Femur (tissue), 1 donor: ENCODE data around the gene HPS3.
"Not testable (repeated sequence)": the region's sequence is repeated elsewhere in the genome, so short reads cannot be mapped to it uniquely, and the experiment has no call there.

Experiments used
- DNase-seq: peaks from one replicate; pipeline ENCODE4 v3.0.0-alpha.2; 2017

The HPS3 gene

DNA sequence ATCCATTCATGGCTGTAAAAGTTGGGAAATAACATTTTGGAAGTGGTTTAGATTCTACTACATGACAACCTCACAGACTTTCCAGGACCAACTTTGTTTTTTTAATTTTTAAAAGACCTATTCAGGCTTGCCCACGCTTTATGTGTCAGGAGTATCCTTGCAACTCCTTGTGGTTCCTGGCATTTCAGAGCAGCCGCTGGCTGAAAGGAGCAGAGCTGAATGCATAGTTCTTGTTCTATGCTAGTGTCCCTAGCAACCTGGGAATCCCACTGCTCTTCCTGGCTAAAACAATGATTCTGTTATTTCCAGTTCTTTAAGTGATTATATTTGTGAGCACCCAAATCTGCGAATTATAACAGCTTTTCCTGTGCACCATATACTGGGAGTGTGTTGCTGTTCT lies 57.3 kb downstream of the HPS3 start:
- no peak for DNase-seq

DNA sequence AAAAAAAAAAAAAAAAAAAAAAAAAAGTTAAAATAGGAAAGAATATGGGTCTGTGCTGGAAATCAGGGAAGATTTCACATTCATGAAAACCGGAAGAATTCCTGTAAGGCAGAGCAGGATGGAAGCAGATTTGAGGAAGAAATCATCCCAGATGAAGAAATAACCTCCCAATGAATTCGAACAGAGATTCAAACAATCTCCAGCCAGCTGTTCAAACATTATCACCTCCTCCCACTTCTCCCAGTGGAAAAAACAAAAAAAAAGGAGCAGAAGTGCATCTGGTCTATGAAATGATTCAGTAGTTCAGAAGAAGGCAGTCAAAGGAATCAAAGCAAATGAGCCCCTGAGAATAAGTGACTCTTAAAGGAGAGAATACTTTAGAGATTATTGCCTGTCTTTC lies 59.1 kb downstream of the HPS3 start:
- no peak for DNase-seq

DNA sequence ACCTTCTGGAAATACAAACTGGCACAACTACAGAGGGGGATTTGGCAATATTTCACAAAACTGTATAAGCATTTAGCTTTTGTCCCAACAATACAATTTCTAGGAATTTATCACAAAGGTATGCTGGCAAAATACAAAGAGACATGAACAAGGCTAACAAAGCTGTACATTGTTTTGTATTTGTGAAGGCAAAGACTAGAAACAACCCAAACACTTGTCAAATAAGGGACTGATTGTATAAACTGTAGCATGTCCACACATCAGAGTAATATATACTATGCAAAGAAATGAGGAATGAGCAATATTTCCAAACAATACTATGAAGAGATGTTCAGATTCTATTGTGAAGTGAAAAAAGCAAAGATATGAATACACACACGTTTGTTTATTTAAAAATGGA lies 65.8 kb downstream of the HPS3 start:
- no peak for DNase-seq

DNA sequence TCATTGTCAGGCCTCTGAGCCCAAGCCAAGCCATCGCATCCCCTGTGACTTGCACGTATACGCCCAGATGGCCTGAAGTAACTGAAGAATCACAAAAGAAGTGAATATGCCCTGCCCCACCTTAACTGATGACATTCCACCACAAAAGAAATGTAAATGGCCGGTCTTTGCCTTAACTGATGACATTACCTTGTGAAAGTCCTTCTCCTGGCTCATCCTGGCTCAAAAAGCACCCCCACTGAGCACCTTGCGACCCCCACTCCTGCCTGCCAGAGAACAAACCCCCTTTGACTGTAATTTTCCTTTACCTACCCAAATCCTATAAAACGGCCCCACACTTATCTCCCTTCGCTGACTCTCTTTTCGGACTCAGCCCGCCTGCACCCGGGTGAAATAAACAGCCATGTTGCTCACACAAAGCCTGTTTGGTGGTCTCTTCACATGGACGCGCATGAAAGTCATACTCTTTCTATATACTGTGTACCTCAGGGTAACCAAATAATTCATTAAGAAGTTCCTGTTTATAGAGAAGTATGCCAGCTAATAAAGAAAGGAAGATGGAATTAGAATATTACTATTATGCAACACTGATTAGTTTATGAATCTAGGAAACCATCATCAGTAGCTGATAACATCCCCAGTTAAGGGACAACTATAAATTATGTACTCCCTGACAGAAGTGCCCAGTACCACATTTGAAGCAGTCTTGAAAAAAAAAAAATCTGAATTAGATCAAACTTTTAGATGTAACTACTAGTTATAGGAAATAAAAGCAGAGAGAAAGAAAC lies 67.6 kb downstream of the HPS3 start:
- DNase-seq, result not testable (repeated sequence)

DNA sequence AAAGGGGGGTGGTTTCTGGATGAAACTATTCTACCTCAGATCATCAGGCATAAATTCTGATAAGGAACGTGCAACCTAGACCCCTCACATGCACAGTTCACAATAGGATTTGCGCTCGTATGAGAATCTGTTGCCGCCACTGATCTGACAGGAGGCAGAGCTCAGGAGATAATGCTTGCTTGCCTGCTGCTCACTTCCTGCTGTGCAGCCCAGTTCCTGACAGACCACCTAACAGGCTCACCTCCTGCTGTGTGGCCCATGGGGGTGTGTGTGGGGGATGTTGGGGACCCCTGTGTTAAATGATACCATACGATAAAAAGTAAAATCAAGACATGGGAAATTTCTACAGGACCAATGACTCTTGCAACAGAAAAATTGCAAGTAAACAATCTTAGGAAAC lies 68.2 kb downstream of the HPS3 start:
- DNase-seq, result no peak

DNA sequence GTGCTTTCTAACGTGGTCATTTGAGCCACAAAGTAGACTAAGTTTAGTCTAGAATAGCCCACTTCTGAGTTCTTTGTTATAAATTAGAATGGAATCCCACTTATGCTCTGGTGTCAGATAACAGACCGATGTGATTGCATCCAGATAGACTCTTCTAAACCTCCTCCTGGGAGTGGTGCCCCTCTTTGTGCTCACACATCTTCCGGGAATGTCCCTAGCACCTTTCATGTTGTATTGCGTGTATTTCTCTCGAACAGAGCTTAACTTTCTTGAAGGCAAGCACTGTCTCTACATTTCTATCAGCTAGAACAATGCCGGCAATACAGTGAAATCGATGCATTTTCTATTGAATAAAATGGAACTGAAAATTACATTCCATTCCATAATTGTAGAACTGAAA lies 69.2 kb downstream of the HPS3 start:
- no peak for DNase-seq

DNA sequence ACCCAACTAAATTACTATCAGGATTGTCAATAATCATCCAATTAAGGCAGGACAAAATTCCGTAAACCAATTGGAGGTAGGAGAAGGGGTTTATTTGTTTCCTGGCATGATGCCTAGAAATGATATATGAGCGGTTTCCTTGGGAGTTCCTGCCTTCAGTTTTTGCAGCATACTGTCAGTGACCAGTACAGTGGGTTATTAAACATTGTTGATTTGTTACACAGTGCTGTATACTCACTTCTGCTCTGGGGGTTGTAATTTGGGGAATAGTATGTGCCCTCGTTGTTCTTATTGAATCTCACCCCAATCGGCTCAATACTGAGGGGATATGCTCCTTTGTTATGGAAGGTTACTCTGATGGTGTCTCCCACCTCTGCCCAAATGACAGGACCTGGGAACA lies 70.0 kb downstream of the HPS3 start:
- no peak for DNase-seq

DNA sequence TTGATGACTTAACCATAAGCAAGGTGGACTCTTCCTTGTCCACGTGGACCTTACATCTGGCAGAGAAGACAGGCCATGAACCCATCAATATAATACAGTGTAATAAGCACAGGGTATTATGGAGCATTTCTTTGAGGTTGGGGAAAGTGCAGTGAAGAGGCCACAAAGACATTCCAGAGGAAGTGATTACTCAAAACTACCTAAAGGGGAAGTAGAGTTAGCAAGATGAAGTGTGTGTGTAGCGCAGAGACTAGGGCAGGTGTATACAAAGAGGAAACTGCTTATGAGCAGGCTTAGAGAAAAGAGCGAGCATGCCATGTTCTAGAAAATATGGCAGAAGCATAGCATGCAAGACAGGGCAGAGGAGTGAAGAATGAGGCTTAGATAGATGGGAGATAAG lies 74.3 kb downstream of the HPS3 start:
- DNase-seq, result no peak

DNA sequence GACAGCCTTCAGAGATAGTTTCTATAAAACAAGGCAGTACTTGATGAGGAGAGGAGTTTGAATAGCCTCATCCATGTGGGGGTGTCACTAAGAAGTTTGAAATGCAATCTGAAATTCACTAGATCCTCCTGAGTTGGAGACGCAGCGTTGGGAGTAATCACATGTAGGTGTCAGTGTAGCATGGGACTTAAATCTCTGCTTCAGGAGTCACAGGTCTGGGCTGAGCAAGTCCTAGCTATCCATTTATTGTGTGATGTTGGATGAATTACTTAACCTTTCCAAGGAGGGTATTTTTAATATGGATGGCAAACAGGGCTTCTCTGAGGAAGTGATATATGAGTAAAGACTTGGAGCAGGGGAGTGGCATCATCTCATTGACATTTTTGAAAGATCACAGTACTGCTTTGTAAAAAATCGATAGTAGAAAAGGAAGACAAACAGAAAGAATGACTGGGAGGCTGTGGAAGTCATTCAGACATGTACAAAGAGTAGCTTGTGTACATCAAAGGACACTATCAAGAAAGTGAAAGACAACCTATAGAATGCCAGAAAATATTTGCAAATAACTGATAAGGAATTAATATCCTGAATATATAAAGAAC lies 75.1 kb downstream of the HPS3 start:
- no peak for DNase-seq

DNA sequence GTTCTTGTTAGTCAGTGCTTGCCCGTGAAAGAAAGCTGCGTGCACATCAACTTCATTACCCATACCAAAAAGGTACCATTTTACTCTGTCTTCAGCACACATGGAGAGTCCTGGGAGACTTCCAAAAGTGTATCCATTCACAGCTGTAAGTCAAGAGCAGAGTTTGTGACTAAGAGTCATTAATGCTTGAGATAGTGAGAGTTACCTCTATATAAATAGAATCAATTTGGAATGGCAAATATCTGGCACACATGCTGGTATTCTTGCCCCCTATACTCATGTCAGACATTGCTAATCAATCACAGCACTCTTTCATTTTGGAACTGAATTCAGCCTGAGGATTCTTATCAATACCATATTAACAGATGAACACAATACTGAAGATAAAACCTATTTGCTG lies 78.0 kb downstream of the HPS3 start:
- no peak for DNase-seq

DNA sequence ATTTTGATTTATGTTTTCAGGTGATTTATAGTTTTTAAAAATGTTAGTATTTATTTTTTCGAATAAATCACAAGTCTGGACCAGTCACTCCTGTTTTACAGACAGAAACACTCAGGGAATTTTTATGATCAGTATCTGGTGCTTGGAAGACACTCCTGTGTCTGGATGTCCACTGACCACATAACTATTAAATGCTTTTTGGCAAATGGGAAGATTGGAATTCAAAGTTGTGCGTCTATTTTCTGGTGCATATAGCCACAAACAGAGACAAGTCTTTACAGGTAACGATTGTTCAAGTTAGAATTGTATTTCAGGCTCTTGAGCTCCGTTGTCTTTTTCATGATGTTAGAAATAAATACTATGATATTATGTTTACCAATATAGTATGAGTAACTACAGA lies 80.0 kb downstream of the HPS3 start:
- DNase-seq, result no peak

DNA sequence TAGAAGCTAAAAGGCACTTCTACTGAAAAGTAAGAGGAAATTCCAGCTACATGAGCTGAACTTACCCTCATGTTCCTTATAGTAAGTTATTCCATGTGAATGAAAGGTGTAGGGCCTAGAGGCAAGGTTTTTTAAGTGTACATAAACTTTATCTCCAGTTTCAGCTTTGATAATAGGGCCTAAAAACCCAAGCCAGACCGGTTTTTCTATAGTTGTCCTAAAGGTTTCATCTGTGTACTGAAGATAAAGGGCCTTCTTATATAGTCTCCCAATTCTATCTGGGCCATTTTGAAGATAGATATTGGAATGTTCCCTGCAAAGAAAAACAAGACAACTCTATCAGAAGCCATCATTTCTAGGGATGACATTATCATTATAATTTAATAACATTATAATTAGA lies 82.9 kb downstream of the HPS3 start:
- no peak for DNase-seq

DNA sequence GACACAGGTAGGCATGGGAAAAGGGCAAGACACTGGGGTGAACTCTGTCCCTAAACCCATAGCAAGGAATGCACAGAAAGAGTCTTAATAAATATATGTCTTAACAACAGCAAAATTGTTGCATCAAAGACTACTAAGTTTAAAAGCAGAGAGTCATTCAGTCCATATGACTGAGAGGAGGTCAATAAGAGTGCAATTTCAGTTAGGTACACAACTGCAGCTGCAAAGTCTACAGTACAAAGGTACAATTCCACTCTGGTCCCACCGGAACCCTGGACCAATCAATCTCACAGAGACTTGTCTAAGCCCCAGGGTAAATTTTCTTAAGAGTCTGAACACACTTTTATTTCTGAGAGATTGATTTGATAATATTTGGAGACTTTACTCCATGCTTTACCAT lies 85.3 kb downstream of the HPS3 start:
- no peak for DNase-seq

DNA sequence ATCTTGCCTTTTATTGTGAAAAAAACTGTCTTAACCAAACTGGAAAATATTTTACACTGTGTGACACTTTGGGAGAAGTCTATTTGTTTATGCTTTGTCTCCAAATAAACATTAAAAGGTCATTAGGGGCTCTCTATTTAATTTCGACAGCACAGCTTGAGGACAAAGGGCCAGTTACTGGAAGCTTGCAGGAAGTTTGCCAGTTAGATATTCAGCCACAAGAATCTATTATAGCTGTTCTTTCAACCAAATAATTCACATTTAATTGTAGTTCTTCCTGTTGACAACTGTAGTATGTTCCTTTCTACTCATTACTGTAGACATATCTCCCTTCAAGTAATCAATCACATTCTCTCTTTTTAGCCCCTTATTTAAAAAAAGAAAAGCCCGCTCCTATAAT lies 86.1 kb downstream of the HPS3 start:
- no peak for DNase-seq

DNA sequence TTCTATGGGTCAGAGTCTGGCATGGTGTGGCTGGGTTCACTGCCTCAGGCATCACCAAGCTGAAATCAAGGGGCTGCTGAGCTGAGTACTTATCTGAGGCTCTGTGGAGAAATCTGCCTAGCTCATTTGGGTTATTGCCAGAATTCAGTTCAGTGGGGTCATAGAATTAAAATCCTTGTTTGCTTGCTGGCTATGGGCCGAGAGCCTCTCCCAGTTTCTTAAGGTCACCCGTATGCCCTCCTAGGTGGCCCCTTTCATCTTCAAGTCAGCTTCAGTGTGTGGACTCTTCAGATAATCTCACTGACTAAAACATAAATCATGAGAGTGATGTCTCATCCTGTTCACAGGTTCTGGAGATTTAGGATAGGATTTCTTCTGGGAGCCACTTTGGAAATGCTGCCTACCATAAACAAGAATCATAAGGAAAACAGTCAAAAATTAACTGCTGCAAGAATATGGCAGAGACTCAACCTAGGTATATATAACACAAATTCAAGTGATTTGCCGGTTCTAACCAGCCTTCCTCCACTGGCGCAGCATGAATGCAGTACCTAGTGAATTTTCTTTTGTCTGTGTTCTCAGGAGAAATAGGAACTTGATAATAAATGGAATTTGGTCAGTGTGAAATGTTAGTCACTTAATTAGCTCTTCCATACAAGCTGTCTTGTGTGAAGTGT lies 86.9 kb downstream of the HPS3 start:
- DNase-seq, result no peak

DNA sequence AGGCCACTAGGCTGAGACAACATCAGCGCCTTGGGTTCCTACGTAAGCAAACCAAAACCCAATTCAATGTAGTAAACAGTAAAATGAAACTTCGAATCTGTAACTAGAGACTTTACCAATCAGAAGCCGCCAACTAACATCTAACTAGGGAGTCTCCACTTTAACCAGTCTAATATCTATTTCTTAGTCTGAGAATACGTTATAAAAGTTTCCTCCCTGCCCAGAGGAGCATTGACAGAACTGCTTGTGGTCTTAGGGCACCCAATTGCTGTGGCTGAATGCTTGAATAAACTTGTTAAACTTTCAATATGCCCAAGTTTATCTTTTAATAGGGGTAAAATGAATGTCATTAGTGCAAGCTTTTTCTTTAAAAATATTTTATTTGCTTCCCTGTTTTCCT lies 87.9 kb downstream of the HPS3 start:
- DNase-seq, result no peak

DNA sequence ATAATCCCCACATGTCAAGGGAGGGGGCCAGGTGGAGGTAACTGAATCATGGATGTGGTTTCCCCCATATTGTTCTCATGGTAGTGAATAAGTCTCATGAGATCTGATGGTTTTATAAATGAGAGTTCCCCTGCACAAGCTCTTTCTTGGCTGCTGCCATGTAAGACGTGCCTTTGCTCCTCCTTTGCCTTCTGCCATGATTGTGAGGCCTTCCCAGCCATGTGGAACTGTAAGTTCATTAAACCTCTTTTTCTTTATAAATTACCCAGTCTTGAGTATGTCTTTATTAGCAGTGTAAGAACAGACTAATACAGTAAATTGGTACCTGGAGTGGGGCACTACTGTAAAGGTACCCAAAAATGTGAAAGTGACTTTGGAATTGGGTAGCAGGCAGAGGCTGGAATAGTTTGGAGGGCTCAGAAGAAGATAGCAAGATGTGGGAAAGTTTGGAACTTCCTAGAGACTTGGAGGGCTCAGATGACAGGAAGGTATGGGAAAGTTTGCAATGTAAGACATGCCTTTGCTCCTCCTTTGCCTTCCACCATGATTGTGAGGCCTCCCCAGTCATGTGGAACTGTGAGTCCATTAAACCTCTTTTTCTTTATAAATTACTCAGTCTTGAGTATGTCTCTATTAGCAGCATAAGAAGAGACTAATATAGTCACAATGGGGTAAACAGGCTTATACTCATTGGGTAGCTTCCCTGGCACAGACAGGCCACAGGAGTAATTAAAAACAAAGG lies 90.1 kb downstream of the HPS3 start:
- not testable (repeated sequence) for DNase-seq

DNA sequence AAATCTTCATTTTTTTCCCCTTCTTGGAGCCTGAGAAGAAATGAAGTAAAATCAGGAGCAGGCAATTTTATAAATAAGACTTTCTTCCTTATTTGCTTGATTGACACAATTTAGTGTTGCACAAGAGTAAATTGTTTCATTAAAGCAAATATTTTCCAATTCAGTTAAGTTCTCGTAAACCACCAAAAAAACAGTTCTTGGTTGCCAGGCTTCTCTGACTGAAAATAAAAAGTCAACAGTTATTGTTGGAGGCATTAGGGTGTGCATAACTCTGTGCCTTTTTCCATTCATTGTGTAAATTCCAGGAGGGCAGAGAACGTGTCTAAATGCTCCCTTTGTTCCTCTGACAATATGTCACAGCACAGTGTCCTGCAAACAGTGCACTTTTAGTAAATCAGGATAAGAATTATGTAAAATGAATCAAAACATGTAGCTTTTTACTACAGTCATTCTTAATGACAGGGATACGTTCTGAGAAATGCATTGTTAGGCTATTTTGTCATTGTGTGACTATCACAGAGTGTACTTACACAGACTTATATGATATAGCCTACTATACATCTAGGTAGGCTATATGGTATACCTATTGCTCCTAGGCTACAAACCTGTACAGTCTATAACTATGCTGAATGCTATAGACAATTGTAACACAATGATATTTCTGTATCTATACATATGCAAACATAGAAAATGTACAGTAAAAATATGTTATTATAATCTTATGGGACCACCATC lies 92.5 kb downstream of the HPS3 start, which contains the start of gene CP:
TSS of gene CP (minus strand) at position 47 of the 735 bp plus-strand sequence. CDS start at position 10, 37 bp downstream.
- no peak for DNase-seq
